ENCODE measurements around the gene RAPGEF6.

The RAPGEF6 gene

DNA sequence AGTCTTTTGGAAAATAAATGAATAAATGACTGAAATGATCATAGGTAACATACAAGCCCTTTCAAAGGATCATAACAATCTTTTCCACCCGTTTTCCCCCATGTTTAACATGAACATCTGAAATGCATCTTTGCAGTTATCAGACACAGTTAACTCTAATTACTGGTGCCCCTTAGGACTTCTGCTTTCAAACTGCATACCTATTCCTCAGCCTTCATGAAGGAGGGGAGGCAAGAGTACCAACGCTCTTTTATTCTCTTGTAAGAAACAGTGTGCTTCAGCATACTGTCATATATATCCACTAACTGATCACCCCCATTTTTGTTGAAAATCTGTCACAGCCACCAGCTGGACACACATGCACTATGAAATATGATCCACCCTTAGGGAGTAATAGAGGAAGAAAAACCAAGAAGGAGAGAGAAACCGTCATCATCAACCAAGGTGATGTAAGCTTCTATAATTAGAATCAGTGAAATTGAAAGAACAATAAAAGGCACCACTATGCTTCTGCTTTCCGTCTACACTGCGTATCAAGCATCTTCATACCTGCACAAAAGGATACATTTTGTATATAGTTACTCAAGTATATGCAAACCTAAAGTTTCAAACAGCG lies 98.7 kb downstream of the RAPGEF6 start (continued):
- TF ChIP-seq ZNF155 (tag by site-specific recombination; IDR thresholded peaks at IDR 0.05) (no peak), ZNF23 (tag by site-specific recombination; IDR thresholded peaks at IDR 0.05; ENCODE audit: borderline replicate concordance) (no peak), ZNF791 (tag by site-specific recombination; IDR thresholded peaks at IDR 0.05) (no peak), ZNF211 (tag by site-specific recombination; IDR thresholded peaks at IDR 0.05; ENCODE audit: low read depth) (no peak), ZNF785 (tag by site-specific recombination; IDR thresholded peaks at IDR 0.05) (no peak), KLF9 (tag by site-specific recombination; IDR thresholded peaks at IDR 0.05; ENCODE audit: low read depth) (no peak), ZNF626 (tag by site-specific recombination; IDR thresholded peaks at IDR 0.05) (no peak), ZNF514 (tag by site-specific recombination; IDR thresholded peaks at IDR 0.05) (no peak), ZFP69B (tag by site-specific recombination; IDR thresholded peaks at IDR 0.05) (no peak), ZBTB20 (tag by site-specific recombination; IDR thresholded peaks at IDR 0.05) (no peak), ZNF157 (tag by site-specific recombination; IDR thresholded peaks at IDR 0.05) (no peak), ZNF76 (tag by site-specific recombination; IDR thresholded peaks at IDR 0.05; ENCODE audit: borderline replicate concordance, low read depth) (no peak), SETDB1 (IDR thresholded peaks at IDR 0.05; ENCODE audit: insufficient read length, low read length) (no peak), ZNF350 (tag by site-specific recombination; IDR thresholded peaks at IDR 0.05) (no peak), GLIS2 (tag by site-specific recombination; IDR thresholded peaks at IDR 0.05) (no peak), ZNF214 (tag by site-specific recombination; IDR thresholded peaks at IDR 0.05; ENCODE audit: borderline replicate concordance) (no peak), ZNF335 (tag by site-specific recombination; conservative IDR thresholded peaks at IDR 0.05) (no peak), IKZF3 (tag by site-specific recombination; IDR thresholded peaks at IDR 0.05) (peak; percentile 89), ZNF596 (tag by site-specific recombination; IDR thresholded peaks at IDR 0.05) (no peak)
- TF ChIP-seq, protein P1, sequence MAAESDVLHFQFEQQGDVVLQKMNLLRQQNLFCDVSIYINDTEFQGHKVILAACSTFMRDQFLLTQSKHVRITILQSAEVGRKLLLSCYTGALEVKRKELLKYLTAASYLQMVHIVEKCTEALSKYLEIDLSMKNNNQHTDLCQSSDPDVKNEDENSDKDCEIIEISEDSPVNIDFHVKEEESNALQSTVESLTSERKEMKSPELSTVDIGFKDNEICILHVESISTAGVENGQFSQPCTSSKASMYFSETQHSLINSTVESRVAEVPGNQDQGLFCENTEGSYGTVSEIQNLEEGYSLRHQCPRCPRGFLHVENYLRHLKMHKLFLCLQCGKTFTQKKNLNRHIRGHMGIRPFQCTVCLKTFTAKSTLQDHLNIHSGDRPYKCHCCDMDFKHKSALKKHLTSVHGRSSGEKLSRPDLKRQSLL (tag by site-specific recombination; IDR thresholded peaks at IDR 0.05) = no peak
- TF ChIP-seq, protein P2, sequence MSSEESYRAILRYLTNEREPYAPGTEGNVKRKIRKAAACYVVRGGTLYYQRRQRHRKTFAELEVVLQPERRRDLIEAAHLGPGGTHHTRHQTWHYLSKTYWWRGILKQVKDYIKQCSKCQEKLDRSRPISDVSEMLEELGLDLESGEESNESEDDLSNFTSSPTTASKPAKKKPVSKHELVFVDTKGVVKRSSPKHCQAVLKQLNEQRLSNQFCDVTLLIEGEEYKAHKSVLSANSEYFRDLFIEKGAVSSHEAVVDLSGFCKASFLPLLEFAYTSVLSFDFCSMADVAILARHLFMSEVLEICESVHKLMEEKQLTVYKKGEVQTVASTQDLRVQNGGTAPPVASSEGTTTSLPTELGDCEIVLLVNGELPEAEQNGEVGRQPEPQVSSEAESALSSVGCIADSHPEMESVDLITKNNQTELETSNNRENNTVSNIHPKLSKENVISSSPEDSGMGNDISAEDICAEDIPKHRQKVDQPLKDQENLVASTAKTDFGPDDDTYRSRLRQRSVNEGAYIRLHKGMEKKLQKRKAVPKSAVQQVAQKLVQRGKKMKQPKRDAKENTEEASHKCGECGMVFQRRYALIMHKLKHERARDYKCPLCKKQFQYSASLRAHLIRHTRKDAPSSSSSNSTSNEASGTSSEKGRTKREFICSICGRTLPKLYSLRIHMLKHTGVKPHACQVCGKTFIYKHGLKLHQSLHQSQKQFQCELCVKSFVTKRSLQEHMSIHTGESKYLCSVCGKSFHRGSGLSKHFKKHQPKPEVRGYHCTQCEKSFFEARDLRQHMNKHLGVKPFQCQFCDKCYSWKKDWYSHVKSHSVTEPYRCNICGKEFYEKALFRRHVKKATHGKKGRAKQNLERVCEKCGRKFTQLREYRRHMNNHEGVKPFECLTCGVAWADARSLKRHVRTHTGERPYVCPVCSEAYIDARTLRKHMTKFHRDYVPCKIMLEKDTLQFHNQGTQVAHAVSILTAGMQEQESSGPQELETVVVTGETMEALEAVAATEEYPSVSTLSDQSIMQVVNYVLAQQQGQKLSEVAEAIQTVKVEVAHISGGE (tag by site-specific recombination; conservative IDR thresholded peaks at IDR 0.05; ENCODE audit: low read depth) = no peak
- TF ChIP-seq, protein P3, sequence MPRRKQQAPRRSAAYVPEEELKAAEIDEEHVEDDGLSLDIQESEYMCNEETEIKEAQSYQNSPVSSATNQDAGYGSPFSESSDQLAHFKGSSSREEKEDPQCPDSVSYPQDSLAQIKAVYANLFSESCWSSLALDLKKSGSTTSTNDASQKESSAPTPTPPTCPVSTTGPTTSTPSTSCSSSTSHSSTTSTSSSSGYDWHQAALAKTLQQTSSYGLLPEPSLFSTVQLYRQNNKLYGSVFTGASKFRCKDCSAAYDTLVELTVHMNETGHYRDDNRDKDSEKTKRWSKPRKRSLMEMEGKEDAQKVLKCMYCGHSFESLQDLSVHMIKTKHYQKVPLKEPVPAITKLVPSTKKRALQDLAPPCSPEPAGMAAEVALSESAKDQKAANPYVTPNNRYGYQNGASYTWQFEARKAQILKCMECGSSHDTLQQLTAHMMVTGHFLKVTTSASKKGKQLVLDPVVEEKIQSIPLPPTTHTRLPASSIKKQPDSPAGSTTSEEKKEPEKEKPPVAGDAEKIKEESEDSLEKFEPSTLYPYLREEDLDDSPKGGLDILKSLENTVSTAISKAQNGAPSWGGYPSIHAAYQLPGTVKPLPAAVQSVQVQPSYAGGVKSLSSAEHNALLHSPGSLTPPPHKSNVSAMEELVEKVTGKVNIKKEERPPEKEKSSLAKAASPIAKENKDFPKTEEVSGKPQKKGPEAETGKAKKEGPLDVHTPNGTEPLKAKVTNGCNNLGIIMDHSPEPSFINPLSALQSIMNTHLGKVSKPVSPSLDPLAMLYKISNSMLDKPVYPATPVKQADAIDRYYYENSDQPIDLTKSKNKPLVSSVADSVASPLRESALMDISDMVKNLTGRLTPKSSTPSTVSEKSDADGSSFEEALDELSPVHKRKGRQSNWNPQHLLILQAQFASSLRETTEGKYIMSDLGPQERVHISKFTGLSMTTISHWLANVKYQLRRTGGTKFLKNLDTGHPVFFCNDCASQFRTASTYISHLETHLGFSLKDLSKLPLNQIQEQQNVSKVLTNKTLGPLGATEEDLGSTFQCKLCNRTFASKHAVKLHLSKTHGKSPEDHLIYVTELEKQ (tag by site-specific recombination; IDR thresholded peaks at IDR 0.05; ENCODE audit: borderline replicate concordance) = peak; percentile 51; the same call in 1 of the 2 replicates
- TF ChIP-seq, protein P4, sequence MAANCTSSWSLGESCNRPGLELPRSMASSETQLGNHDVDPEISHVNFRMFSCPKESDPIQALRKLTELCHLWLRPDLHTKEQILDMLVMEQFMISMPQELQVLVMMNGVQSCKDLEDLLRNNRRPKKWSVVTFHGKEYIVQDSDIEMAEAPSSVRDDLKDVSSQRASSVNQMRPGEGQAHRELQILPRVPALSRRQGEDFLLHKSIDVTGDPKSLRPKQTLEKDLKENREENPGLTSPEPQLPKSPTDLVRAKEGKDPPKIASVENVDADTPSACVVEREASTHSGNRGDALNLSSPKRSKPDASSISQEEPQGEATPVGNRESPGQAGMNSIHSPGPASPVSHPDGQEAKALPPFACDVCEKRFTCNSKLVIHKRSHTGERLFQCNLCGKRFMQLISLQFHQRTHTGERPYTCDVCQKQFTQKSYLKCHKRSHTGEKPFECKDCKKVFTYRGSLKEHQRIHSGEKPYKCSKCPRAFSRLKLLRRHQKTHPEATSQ (tag by site-specific recombination; IDR thresholded peaks at IDR 0.05) = no peak
- TF ChIP-seq, protein P5, sequence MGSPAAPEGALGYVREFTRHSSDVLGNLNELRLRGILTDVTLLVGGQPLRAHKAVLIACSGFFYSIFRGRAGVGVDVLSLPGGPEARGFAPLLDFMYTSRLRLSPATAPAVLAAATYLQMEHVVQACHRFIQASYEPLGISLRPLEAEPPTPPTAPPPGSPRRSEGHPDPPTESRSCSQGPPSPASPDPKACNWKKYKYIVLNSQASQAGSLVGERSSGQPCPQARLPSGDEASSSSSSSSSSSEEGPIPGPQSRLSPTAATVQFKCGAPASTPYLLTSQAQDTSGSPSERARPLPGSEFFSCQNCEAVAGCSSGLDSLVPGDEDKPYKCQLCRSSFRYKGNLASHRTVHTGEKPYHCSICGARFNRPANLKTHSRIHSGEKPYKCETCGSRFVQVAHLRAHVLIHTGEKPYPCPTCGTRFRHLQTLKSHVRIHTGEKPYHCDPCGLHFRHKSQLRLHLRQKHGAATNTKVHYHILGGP (tag by site-specific recombination; IDR thresholded peaks at IDR 0.05) = no peak
- TF ChIP-seq, protein P6, sequence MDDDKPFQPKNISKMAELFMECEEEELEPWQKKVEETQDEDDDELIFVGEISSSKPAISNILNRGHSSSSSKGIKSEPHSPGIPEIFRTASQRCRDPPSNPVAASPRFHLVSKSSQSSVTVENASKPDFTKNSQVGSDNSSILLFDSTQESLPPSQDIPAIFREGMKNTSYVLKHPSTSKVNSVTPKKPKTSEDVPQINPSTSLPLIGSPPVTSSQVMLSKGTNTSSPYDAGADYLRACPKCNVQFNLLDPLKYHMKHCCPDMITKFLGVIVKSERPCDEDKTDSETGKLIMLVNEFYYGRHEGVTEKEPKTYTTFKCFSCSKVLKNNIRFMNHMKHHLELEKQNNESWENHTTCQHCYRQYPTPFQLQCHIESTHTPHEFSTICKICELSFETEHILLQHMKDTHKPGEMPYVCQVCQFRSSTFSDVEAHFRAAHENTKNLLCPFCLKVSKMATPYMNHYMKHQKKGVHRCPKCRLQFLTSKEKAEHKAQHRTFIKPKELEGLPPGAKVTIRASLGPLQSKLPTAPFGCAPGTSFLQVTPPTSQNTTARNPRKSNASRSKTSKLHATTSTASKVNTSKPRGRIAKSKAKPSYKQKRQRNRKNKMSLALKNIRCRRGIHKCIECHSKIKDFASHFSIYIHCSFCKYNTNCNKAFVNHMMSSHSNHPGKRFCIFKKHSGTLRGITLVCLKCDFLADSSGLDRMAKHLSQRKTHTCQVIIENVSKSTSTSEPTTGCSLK (tag by site-specific recombination; IDR thresholded peaks at IDR 0.05) = no peak
- TF ChIP-seq, protein P7, sequence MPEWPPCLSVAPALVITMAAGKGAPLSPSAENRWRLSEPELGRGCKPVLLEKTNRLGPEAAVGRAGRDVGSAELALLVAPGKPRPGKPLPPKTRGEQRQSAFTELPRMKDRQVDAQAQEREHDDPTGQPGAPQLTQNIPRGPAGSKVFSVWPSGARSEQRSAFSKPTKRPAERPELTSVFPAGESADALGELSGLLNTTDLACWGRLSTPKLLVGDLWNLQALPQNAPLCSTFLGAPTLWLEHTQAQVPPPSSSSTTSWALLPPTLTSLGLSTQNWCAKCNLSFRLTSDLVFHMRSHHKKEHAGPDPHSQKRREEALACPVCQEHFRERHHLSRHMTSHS (tag by site-specific recombination; IDR thresholded peaks at IDR 0.05) = no peak

All from HEK293 (cell line).